Kidney epithelial cell (primary cell): ENCODE results near the gene ADGRF3. TPM values are rescaled to one million over a fixed set of nuclear protein-coding genes. Genes with fewer than 3 reads are reported as not detected.
A peak's percentile ranks its signal among the peaks of the same experiment; 100 is the strongest.
"Not testable (repeated sequence)": the region's sequence is repeated elsewhere in the genome, so short reads cannot be mapped to it uniquely, and the experiment has no call there.

Experiments used
- DNase-seq: peaks from one replicate; pipeline ENCODE4 v3.0.0-alpha.2; 2010; ENCODE audit warnings: low read depth
- H3K27me3 ChIP-seq: 2 replicates; pipeline ENCODE4 v1.6.0; 2011; ENCODE audit warnings: low read length; ENCODE audit not compliant: control insufficient read depth, insufficient read depth
- H3K36me3 ChIP-seq: 2 replicates; pipeline ENCODE4 v1.5.1; 2011; ENCODE audit warnings: low read length; ENCODE audit not compliant: control insufficient read depth, insufficient read depth
- H3K4me3 ChIP-seq: 2 replicates; pipeline ENCODE4 v1.5.1; 2011; ENCODE audit warnings: low read depth, mild to moderate bottlenecking, control low read depth, low read length
- total RNA-seq: library from RNA; depleted of rRNA; stranded (reverse); fragments of >200 nt; gene quantifications from 2 replicates; pipeline ENCODE4 v1.2.3, GENCODE V29; 2015
- TF ChIP-seq, protein P1 (sequence below): IDR thresholded peaks from 2 replicates; pipeline ENCODE4 v1.5.1; 2011; ENCODE audit warnings: mild to moderate bottlenecking, moderate library complexity, low read length, control low read depth, inconsistent platforms; ENCODE audit not compliant: insufficient read depth, poor library complexity, severe bottlenecking

The ADGRF3 gene
- total RNA-seq, 1 donor from 2014 or later: 0.08 TPM

DNA sequence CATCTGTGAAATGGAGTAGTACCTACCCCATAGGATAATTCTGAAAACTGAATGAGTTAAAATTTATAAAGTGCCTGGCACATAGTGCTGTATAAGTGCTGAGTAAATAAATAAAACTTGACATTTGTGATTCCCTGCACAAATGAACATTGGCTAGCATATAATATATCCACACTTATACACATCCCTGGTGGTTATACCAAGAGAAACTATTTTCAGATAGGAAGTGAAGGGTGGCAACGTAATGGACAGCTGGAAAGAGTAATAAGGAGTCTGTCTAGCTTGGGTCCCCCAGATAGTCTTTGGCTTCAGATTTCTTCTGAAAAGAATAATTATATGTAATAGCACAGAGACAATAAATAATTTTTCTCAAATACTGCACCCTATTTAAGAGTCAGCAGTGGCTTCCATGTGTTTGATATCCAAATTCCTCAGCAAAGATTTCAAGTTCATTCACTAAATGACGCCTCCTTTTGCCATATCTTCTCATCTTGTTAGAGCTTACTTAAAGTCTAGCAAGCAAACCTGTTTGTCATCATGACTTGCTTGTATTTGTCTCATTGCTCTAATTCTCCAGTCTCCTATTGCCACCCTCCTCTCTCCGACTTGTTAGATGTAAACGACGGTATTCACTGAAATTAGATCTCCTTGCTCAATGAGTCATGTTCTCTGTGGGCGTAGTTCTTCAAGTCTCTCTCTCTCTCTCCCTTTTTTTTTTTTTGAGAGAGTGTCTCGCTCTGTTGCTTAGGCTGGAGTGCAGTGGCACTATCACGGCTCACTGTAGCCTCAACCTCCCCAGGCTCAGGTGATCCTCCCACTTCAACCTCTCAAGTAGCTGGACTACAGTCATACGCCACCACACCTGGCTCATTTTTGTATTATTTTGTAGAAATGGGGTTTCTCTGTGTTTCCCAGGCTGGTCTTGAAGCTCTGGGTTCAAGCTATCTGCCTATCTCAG lies 8.7 kb upstream of the ADGRF3 start:
- TF ChIP-seq, protein P1, sequence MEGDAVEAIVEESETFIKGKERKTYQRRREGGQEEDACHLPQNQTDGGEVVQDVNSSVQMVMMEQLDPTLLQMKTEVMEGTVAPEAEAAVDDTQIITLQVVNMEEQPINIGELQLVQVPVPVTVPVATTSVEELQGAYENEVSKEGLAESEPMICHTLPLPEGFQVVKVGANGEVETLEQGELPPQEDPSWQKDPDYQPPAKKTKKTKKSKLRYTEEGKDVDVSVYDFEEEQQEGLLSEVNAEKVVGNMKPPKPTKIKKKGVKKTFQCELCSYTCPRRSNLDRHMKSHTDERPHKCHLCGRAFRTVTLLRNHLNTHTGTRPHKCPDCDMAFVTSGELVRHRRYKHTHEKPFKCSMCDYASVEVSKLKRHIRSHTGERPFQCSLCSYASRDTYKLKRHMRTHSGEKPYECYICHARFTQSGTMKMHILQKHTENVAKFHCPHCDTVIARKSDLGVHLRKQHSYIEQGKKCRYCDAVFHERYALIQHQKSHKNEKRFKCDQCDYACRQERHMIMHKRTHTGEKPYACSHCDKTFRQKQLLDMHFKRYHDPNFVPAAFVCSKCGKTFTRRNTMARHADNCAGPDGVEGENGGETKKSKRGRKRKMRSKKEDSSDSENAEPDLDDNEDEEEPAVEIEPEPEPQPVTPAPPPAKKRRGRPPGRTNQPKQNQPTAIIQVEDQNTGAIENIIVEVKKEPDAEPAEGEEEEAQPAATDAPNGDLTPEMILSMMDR: no peak
- DNase-seq: peak; percentile 98
- Histone ChIP-seq H3K27me3 (no peaks in the 10 kb centered on the region), H3K4me3 (no peak overlapping the region), H3K36me3 (no peaks in the 10 kb centered on the region)

DNA sequence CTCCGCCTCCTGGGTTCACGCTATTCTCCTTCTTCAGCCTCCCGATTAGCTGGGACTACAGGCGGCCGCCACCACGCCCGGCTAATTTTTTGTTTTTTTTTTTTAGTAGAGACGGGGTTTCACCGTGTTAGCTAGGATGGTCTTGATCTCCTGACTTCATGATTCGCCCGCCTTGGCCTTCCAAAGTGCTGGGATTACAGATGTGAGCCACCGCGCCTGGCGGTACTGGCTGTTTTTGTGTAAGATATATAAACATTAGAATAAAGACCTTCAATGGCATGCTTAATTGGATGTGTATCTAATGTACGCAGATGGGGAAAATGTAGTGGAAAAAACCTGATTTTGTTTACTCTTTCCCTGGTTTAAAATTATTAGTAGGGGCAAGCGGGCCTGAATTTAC lies 7.9 kb upstream of the ADGRF3 start:
- not testable (repeated sequence) for H3K27me3 ChIP-seq, H3K4me3 ChIP-seq, H3K36me3 ChIP-seq, DNase-seq

DNA sequence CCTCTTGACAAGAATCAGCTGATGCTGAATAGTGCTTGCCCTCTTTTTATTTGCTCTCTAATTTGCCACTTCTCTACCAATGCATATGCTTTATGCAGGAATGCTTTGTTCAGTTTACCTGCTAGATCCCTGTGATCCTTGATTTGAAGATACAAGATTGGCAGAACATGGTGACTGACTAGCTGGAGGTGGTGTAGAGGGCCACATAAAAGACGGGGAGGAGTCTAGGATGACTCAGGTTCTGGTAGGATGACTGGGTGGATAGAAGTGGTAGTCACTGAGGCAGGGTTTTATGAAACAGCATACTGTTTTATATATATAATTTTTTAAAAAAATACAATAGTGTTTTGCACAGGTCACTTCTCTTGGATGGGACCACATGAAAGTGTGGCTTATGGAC lies 6.3 kb upstream of the ADGRF3 start:
- DNase-seq: no peak

DNA sequence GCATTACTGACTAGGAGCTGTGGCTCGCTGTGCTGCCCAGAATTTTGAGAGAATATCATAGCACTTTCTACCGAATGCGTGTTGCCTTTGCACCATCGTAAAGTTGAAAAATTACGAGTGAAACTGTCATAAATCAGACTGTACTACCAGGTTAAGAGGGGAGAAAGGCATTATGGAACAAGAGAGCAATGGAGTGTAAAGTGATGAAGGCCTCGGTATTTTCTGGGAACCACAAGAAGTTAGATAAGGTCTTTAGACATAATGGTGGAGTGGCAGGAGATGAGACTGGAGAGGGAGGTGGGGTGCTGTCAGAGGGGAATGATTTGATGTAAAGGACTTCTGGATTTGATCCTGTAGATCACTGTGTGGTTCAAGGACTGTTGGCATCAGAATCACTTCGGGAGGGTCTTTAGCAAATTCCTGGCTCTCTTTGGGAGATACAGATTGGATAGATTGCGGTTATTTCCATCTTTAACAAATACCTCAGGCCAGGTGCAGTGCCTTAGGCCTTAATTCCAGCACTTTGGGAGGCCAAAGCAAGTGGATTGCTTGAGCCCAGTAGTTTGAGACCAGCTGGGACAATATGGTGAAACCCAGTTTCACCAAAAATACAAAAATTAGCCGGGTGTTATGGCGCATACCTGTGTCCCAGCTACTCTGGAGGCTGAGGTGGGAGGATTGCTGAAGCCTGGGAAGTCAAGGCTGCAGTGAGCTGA lies 4.9 kb upstream of the ADGRF3 start:
- H3K4me3 ChIP-seq: no peak overlapping the region
- no peaks in the 10 kb centered on the region for H3K27me3 ChIP-seq
- TF ChIP-seq, protein P1: no peak
- DNase-seq: no peak
- no peaks in the 10 kb centered on the region for H3K36me3 ChIP-seq

More for the DNA sequence above, 6.3 kb upstream of the ADGRF3 start:
- Histone ChIP-seq H3K27me3 (no peaks in the 10 kb centered on the region), H3K4me3 (no peak overlapping the region), H3K36me3 (no peaks in the 10 kb centered on the region)
- TF ChIP-seq, protein P1: no peak

DNA sequence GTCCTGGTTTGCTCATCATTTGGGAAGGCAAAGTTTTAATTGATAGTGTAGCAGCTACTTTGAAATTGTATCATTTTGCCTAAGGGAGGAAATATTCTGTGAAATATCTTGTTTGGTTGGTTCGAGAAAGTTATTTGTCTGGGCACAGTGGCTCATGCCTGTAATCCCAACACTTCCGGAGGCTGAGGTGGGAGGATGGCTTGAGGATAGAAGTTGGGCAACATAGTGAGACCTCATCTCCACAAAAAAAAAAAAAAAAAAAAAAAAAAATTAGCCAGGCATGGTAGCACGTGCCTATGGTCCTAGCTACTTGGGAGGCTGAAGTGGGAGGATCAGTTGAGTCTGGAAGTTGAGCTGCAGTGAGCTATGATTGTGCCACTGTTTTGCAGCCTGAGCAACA lies 3.1 kb upstream of the ADGRF3 start:
- TF ChIP-seq, protein P1: no peak
- no peaks in the 10 kb centered on the region for H3K27me3 ChIP-seq
- no peaks in the 10 kb centered on the region for H3K36me3 ChIP-seq
- DNase-seq: no peak
- no peak overlapping the region for H3K4me3 ChIP-seq

DNA sequence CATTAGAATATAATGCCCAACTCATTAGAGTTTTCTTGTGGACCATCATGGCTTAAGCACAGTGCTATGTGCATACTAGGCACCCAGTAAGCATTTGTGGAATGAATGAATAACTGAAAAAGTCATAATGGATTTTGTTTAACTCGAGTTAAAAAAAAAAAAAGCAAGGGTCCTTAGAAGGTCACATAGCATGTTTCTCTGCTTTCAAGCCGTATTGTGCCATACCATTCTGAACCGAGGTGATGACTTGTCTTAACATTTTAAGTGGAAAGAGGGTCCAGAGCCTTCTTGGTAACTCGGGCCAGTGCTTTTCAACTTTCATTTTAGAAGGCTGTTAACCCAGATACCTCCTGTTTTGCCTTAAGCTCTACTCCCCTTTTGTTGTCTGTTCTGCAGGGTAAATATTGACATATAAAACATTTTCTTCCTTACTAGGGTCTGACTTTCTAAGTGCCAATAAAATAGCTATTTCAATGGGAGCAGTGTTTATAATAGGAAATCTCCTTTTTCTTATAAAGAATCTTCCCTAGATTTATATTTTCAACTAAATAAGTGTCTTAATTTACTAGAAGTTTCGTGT lies 787 bp upstream of the ADGRF3 start:
- Histone ChIP-seq H3K4me3 (peak overlapping the region; percentile 66), H3K27me3 (no peaks in the 10 kb centered on the region), H3K36me3 (no peaks in the 10 kb centered on the region)
- TF ChIP-seq, protein P1: no peak
- no peak for DNase-seq
